K562 (cell line): Measurements from ENCODE around the gene TIMP4. TPM values are rescaled to one million over a fixed set of nuclear protein-coding genes. Genes with fewer than 3 reads are reported as not detected.

ENCODE experiments used
- ATAC-seq: fragments of 200-7000 bp; cut with Tn5 transposase; 3 replicates; pipeline ENCODE4 v1.9.1; 2020; ENCODE audit warnings: moderate library complexity
- BruUV-seq: library from RNA; stranded (reverse); fragments of 400-500 nt; replicated peaks from 2 replicates; lab custom pipeline; 2021; lab: Mats Ljungman, UMichigan
- CTCF ChIA-PET: fragments of 300-600 bp; formaldehyde crosslinking; extraction: SDS; loops from one replicate; lab custom pipeline; 2021; ENCODE audit warnings: low intra/inter-chr PET ratio; lab: Yijun Ruan, JAX
- POLR2A ChIA-PET: fragments of 300-600, 350-650 bp; sonication (Branson Sonifier 250); formaldehyde crosslinking; extraction: SDS; loops from one replicate; lab custom pipeline; 2021; ENCODE audit warnings: antibody characterized with exemption, inconsistent platforms; lab: Yijun Ruan, JAX
- DNase-seq, 4 experiments: peaks; one replicate each; pipeline versions ENCODE4 v3.0.0 to v3.0.0-alpha.2; 2011 to 2018; ENCODE audit warnings: low spot score in 3 of 4, mixed read lengths in 3 of 4; ENCODE audit errors: extremely low read depth in 1 of 4
- FAIRE-seq: peaks from 2 replicates; lab custom pipeline; 2011; peaks lifted over from hg19 to GRCh38; lab: Jason Lieb, UNC
- H2AFZ ChIP-seq: 2 replicates; pipeline ENCODE4 v1.6.0; 2011; ENCODE audit warnings: low read depth, low read length, control low read depth, inconsistent platforms
- H3K27ac ChIP-seq: fragments of 200-600 bp; 3 replicates; pipeline ENCODE4 v1.8.0; 2011; ENCODE audit warnings: low read depth, mild to moderate bottlenecking, control low read depth, inconsistent platforms, low read length, moderate library complexity, mixed read lengths; ENCODE audit errors: extremely low read depth
- H3K27me3 ChIP-seq, 2 experiments: fragments of 300-600 bp in 1 of 2; 2 replicates in 1 of 2; 3 replicates in 1 of 2; pipeline versions ENCODE4 v1.6.0 to v1.8.0; 2011; ENCODE audit warnings: inconsistent platforms in 2 of 2, low read length in 2 of 2, mild to moderate bottlenecking in 1 of 2, mixed read lengths in 1 of 2, moderate library complexity in 1 of 2; ENCODE audit not compliant: control insufficient read depth in 2 of 2, insufficient read depth in 2 of 2
- H3K36me3 ChIP-seq: fragments of 300-600 bp; 3 replicates; pipeline ENCODE4 v1.8.0; 2011; ENCODE audit warnings: mild to moderate bottlenecking, low read length, inconsistent platforms; ENCODE audit not compliant: control insufficient read depth, insufficient read depth
- H3K4me1 ChIP-seq, 2 experiments: fragments of 200-600 bp in 1 of 2; replicated peaks in 1 of 2; 2 replicates in 1 of 2; 3 replicates in 1 of 2; pipeline versions ENCODE4 v1.5.1 to v1.8.0; 2011; ENCODE audit warnings: inconsistent platforms in 2 of 2, low read length in 2 of 2, mild to moderate bottlenecking in 1 of 2, mixed read lengths in 1 of 2, moderate library complexity in 1 of 2; ENCODE audit not compliant: control insufficient read depth in 2 of 2, insufficient read depth in 2 of 2
- H3K4me2 ChIP-seq: 2 replicates; pipeline ENCODE4 v1.6.1; 2011; ENCODE audit warnings: low read length, control low read depth, inconsistent platforms, mixed read lengths; ENCODE audit not compliant: insufficient read depth
- H3K4me3 ChIP-seq: fragments of 200-600 bp; sonication (generic), shearing (Covaris generic); 2 replicates; pipeline ENCODE4 v1.5.1; 2016; ENCODE audit warnings: control low read depth, inconsistent platforms
- H3K79me2 ChIP-seq: fragments of 200-600 bp; 3 replicates; pipeline ENCODE4 v1.8.0; 2011; ENCODE audit warnings: low read length, inconsistent platforms; ENCODE audit not compliant: control insufficient read depth, insufficient read depth
- H3K9ac ChIP-seq, 2 experiments: 2 replicates each; pipeline versions ENCODE4 v1.6.0 to v1.6.1; 2011; ENCODE audit warnings: low read depth in 2 of 2, low read length in 2 of 2, control low read depth in 1 of 2, inconsistent platforms in 1 of 2, mild to moderate bottlenecking in 1 of 2, mixed read lengths in 1 of 2; ENCODE audit not compliant: insufficient read depth in 1 of 2
- H3K9me1 ChIP-seq: one replicate; pipeline ENCODE4 v1.6.0; 2011; ENCODE audit warnings: inconsistent platforms, mild to moderate bottlenecking, low read length, moderate library complexity; ENCODE audit not compliant: control insufficient read depth, insufficient read depth
- H3K9me3 ChIP-seq: replicated peaks from 2 replicates; pipeline ENCODE4 v1.5.1; 2011; ENCODE audit warnings: low read depth, low read length, inconsistent platforms; ENCODE audit not compliant: control insufficient read depth, insufficient read depth
- H4K20me1 ChIP-seq: replicated peaks from 2 replicates; pipeline ENCODE4 v1.6.1; 2011; ENCODE audit warnings: low read length, inconsistent platforms, mixed read lengths; ENCODE audit not compliant: control insufficient read depth, insufficient read depth
- GABPB1 ChIP-seq: sonication (generic); formaldehyde crosslinking; IDR thresholded peaks from 2 replicates; pipeline ENCODE4 v1.8.0; 2022; ENCODE audit warnings: mild to moderate bottlenecking, missing genetic modification reagents
- HEY1 ChIP-seq: fragments of 250-450 bp; sonication (Bioruptor Pico); IDR thresholded peaks from 2 replicates; pipeline ENCODE4 v1.5.0; 2020; ENCODE audit warnings: mild to moderate bottlenecking, moderate library complexity, borderline replicate concordance
- POLR2B ChIP-seq: fragments of 450-650 bp; IDR thresholded peaks from 2 replicates; pipeline ENCODE4 v1.6.1; 2018; ENCODE audit warnings: low read depth; ENCODE audit not compliant: partially characterized antibody
- SIRT6 ChIP-seq: IDR thresholded peaks from one replicate; pipeline ENCODE4 v1.6.1; 2012; ENCODE audit warnings: low read depth, mild to moderate bottlenecking, control low read depth, inconsistent platforms, low read length, moderate library complexity
- ZC3H4 ChIP-seq: sonication (generic); formaldehyde crosslinking; IDR thresholded peaks from 2 replicates; pipeline ENCODE4 v1.9.0; 2021; ENCODE audit warnings: missing genetic modification reagents, borderline replicate concordance
- ZNF12 ChIP-seq: sonication (generic); formaldehyde crosslinking; IDR thresholded peaks from 2 replicates; pipeline ENCODE4 v1.4.0; 2020; ENCODE audit warnings: mild to moderate bottlenecking, missing genetic modification reagents
- WGBS: fragments of 100-300 bp; shearing (Covaris generic); methylation state at CpG from one replicate; pipeline ENCODE4 v1.1.6; 2016; ENCODE audit warnings: low coverage, mixed read lengths; ENCODE audit not compliant: insufficient coverage; ENCODE audit errors: missing lambda C conversion rate; 5-methylcytosine and 5-hydroxymethylcytosine counted together
- in situ Hi-C: fragments of 300-500 bp; cut with MboI; formaldehyde crosslinking; loops from 4 replicates; pipeline ENCODE4 v1.15.0; 2018; ENCODE audit warnings: inconsistent platforms, mixed read lengths
- intact Hi-C: fragments of 100-400 bp; cut with micrococcal nuclease; formaldehyde crosslinking; loops from 2 replicates; pipeline ENCODE4 v1.14.2; 2022
- polyA plus RNA-seq, 8 experiments: library from polyadenylated mRNA; depleted of rRNA in 4 of 8; stranded (reverse) in 5 of 8; unstranded in 3 of 8; fragments of >200 nt; fragmentation: Nextera tagmentation in 2 of 8; fragmentation: Illumina TruSeq in 1 of 8; extraction: Ambion mirVana in 2 of 8; extraction: Trizol in 1 of 8; gene quantifications; 2 replicates each; pipeline versions ENCODE4 v1.2.1 to v1.2.3, GENCODE V29; 2011 to 2014; ENCODE audit warnings: inconsistent platforms in 1 of 8, missing spikeins in 1 of 8
- total RNA-seq, 7 experiments: library from RNA; depleted of rRNA in 6 of 7; stranded (reverse); fragments of >200 nt in 6 of 7; fragmentation: Illumina TruSeq in 2 of 7; extraction: Trizol in 2 of 7; gene quantifications; 2 replicates each; pipeline versions ENCODE4 v1.2.1 to v1.2.3, GENCODE V29; 2011 to 2021; ENCODE audit warnings: low replicate concordance in 1 of 7
- TF ChIP-seq, protein P1 (sequence below): sonication (generic); formaldehyde crosslinking; IDR thresholded peaks from 2 replicates; pipeline ENCODE4 v1.8.1; 2022; ENCODE audit warnings: missing genetic modification reagents
- TF ChIP-seq, protein P2 (sequence below): fragments of 150-350 bp; IDR thresholded peaks from 2 replicates; pipeline ENCODE4 v1.6.1; 2014; ENCODE audit warnings: low read depth, mild to moderate bottlenecking, low read length, borderline replicate concordance
- TF ChIP-seq, protein P3 (sequence below): fragments of 450-650 bp; IDR thresholded peaks from 2 replicates; pipeline ENCODE4 v1.6.1; 2014; ENCODE audit warnings: low read depth, mild to moderate bottlenecking, moderate library complexity, borderline replicate concordance
- TF ChIP-seq, protein P4 (sequence below): fragments of 450-650 bp; IDR thresholded peaks from 2 replicates; pipeline ENCODE4 v1.6.1; 2018; ENCODE audit not compliant: partially characterized antibody

The TIMP4 gene
- total and polyA plus RNA-seq, 9 of the 15 experiments (the other 6 are each of a cell fraction or from before 2014, with no cell fraction given) = 0.03 to 0.07 TPM; not detected in 7

DNA sequence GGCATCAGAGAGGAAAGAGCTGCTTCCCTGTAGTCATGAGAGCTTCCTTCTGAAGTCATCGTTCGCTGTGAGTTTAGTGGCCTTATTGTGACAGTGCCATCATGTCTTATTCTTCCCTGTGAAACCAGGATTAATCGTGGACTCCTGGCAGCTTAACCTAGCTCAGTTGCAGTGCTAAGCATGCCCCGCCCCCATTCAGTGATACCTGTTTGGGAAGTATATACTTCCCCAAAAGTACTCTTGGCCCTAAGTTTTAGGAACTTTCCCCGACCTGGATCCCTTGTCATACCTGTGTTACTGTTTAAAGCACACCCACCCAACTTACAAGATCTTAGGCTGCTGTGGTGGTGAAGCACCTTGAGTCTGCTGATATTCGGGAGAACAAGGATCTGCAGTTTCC is 32.1 kb upstream of the TIMP4 start:
- no peaks in the 10 kb centered on the region for H3K36me3 ChIP-seq
- H3K4me2 ChIP-seq = no peak overlapping the region
- H2AFZ ChIP-seq = no peak overlapping the region
- H3K27me3 ChIP-seq = peaks cover 0 to 33% of the 10 kb centered on the region in 2 experiments; a peak in 2 of 5 replicates
- no peaks in the 10 kb centered on the region for H4K20me1 ChIP-seq
- BruUV-seq = no TSS peak
- no peaks in the 10 kb centered on the region for H3K79me2 ChIP-seq
- no peak overlapping the region for H3K4me3 ChIP-seq
- no peak overlapping the region for H3K27ac ChIP-seq
- H3K9me3 ChIP-seq = no peaks in the 10 kb centered on the region
- ATAC-seq (no peak), DNase-seq (no peak), FAIRE-seq (no peak)
- no peak overlapping the region for H3K9ac ChIP-seq
- in situ Hi-C loops (no loop called here), intact Hi-C loops (no loop called here)
- WGBS = 14% methylated on average over 6 of the region's 6 CpGs
- POLR2A ChIA-PET = interaction anchor here (0.7 to 1.1 kb wide), 2 partner anchors 10 to 313 kb away, joined by 3 to 4 read pairs; no protein-coding TSS in a partner anchor
- H3K4me1 ChIP-seq = peaks cover 3 to 38% of the 10 kb centered on the region in 2 experiments; a peak in 4 of 5 replicates
- CTCF ChIA-PET = interaction anchor here (0.7 kb wide), 1 partner anchor 135 kb away, joined by 3 read pairs; no protein-coding TSS in a partner anchor
- TF ChIP-seq SIRT6 (no peak), POLR2B (no peak), HEY1 (no peak), GABPB1 (CRISPR knock-in tag) (no peak), ZNF12 (CRISPR knock-in tag) (no peak), ZC3H4 (CRISPR knock-in tag) (no peak)
- TF ChIP-seq, protein P1, sequence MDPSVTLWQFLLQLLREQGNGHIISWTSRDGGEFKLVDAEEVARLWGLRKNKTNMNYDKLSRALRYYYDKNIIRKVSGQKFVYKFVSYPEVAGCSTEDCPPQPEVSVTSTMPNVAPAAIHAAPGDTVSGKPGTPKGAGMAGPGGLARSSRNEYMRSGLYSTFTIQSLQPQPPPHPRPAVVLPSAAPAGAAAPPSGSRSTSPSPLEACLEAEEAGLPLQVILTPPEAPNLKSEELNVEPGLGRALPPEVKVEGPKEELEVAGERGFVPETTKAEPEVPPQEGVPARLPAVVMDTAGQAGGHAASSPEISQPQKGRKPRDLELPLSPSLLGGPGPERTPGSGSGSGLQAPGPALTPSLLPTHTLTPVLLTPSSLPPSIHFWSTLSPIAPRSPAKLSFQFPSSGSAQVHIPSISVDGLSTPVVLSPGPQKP (CRISPR knock-in tag) = no peak
- TF ChIP-seq, protein P2, sequence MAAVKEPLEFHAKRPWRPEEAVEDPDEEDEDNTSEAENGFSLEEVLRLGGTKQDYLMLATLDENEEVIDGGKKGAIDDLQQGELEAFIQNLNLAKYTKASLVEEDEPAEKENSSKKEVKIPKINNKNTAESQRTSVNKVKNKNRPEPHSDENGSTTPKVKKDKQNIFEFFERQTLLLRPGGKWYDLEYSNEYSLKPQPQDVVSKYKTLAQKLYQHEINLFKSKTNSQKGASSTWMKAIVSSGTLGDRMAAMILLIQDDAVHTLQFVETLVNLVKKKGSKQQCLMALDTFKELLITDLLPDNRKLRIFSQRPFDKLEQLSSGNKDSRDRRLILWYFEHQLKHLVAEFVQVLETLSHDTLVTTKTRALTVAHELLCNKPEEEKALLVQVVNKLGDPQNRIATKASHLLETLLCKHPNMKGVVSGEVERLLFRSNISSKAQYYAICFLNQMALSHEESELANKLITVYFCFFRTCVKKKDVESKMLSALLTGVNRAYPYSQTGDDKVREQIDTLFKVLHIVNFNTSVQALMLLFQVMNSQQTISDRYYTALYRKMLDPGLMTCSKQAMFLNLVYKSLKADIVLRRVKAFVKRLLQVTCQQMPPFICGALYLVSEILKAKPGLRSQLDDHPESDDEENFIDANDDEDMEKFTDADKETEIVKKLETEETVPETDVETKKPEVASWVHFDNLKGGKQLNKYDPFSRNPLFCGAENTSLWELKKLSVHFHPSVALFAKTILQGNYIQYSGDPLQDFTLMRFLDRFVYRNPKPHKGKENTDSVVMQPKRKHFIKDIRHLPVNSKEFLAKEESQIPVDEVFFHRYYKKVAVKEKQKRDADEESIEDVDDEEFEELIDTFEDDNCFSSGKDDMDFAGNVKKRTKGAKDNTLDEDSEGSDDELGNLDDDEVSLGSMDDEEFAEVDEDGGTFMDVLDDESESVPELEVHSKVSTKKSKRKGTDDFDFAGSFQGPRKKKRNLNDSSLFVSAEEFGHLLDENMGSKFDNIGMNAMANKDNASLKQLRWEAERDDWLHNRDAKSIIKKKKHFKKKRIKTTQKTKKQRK = no peak
- TF ChIP-seq, protein P3, sequence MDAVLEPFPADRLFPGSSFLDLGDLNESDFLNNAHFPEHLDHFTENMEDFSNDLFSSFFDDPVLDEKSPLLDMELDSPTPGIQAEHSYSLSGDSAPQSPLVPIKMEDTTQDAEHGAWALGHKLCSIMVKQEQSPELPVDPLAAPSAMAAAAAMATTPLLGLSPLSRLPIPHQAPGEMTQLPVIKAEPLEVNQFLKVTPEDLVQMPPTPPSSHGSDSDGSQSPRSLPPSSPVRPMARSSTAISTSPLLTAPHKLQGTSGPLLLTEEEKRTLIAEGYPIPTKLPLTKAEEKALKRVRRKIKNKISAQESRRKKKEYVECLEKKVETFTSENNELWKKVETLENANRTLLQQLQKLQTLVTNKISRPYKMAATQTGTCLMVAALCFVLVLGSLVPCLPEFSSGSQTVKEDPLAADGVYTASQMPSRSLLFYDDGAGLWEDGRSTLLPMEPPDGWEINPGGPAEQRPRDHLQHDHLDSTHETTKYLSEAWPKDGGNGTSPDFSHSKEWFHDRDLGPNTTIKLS = no peak
- TF ChIP-seq, protein P4, sequence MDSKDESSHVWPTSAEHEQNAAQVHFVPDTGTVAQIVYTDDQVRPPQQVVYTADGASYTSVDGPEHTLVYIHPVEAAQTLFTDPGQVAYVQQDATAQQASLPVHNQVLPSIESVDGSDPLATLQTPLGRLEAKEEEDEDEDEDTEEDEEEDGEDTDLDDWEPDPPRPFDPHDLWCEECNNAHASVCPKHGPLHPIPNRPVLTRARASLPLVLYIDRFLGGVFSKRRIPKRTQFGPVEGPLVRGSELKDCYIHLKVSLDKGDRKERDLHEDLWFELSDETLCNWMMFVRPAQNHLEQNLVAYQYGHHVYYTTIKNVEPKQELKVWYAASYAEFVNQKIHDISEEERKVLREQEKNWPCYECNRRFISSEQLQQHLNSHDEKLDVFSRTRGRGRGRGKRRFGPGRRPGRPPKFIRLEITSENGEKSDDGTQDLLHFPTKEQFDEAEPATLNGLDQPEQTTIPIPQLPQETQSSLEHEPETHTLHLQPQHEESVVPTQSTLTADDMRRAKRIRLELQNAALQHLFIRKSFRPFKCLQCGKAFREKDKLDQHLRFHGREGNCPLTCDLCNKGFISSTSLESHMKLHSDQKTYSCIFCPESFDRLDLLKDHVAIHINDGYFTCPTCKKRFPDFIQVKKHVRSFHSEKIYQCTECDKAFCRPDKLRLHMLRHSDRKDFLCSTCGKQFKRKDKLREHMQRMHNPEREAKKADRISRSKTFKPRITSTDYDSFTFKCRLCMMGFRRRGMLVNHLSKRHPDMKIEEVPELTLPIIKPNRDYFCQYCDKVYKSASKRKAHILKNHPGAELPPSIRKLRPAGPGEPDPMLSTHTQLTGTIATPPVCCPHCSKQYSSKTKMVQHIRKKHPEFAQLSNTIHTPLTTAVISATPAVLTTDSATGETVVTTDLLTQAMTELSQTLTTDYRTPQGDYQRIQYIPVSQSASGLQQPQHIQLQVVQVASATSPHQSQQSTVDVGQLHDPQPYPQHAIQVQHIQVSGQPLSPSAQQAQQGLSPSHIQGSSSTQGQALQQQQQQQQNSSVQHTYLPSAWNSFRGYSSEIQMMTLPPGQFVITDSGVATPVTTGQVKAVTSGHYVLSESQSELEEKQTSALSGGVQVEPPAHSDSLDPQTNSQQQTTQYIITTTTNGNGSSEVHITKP = no peak
- no peaks in the 10 kb centered on the region for H3K9me1 ChIP-seq
